ENCODE measurements around the gene TBC1D32.

TBC1D32 gene

GRCh38 chr6:121158891-121159290, 175.4 kb downstream of the TBC1D32 start:
- Histone ChIP-seq H3K4me1 (ENCODE audit: control insufficient read depth, insufficient read depth, low read length) (no peaks in the 10 kb centered on the region), H3K4me3 (ENCODE audit: low read depth, low read length) (no peak overlapping the region), H3K9me3 (ENCODE audit: control insufficient read depth, insufficient read depth, low read depth, low read length) (no peaks in the 10 kb centered on the region), H3K36me3 (ENCODE audit: control insufficient read depth in 2 of 2, insufficient read depth in 1 of 2, low read length in 2 of 2) (peaks cover 0 to 28% of the 10 kb centered on the region in 2 experiments; a peak in 1 of 3 replicates), H3K27ac (ENCODE audit: extremely low read depth, low read depth, low read length) (no peak overlapping the region)
- POLR2A ChIA-PET, result no interaction called here
- TF ChIP-seq ZNF398 (tag by site-specific recombination; IDR thresholded peaks at IDR 0.05) (no peak), HIC1 (tag by site-specific recombination; IDR thresholded peaks at IDR 0.05) (no peak), ZNF776 (tag by site-specific recombination; IDR thresholded peaks at IDR 0.05; ENCODE audit: borderline replicate concordance) (no peak), ZNF335 (tag by site-specific recombination; conservative IDR thresholded peaks at IDR 0.05) (no peak), ZNF138 (tag by site-specific recombination; IDR thresholded peaks at IDR 0.05; ENCODE audit: borderline replicate concordance) (no peak), ZBTB7A (tag by site-specific recombination; IDR thresholded peaks at IDR 0.05; ENCODE audit: low read depth) (no peak), ZNF621 (tag by site-specific recombination; IDR thresholded peaks at IDR 0.05) (no peak), KLF8 (tag by site-specific recombination; IDR thresholded peaks at IDR 0.05) (no peak), ZBTB6 (tag by site-specific recombination; IDR thresholded peaks at IDR 0.05) (no peak), INSM2 (tag by site-specific recombination; IDR thresholded peaks at IDR 0.05) (no peak), ZNF521 (tag by site-specific recombination; IDR thresholded peaks at IDR 0.05) (no peak), TCF7L2 (IDR thresholded peaks at IDR 0.05; ENCODE audit: borderline replicate concordance, low read depth, low read length) (no peak), ZNF501 (tag by site-specific recombination; IDR thresholded peaks at IDR 0.05) (no peak), ZNF416 (tag by site-specific recombination; IDR thresholded peaks at IDR 0.05) (no peak), ZFP41 (tag by site-specific recombination; IDR thresholded peaks at IDR 0.05; ENCODE audit: borderline replicate concordance) (no peak), SP3 (tag by site-specific recombination; IDR thresholded peaks at IDR 0.05) (no peak), ZNF518A (tag by site-specific recombination; conservative IDR thresholded peaks at IDR 0.05; ENCODE audit: low read depth) (no peak), SP2 (tag by site-specific recombination; IDR thresholded peaks at IDR 0.05) (no peak), ZNF423 (tag by site-specific recombination; IDR thresholded peaks at IDR 0.05) (no peak), ZBTB17 (tag by site-specific recombination; IDR thresholded peaks at IDR 0.05) (no peak)
- CTCF ChIA-PET, result interaction anchor here (0.6 kb wide), 1 partner anchor 1103 kb away, joined by 3 read pairs; no protein-coding TSS in a partner anchor
